H1 (cell line): ENCODE measurements around the gene FRMD4A. TPM values are rescaled to one million over a fixed set of nuclear protein-coding genes. Genes with fewer than 3 reads are reported as not detected.

Source experiments
- CTCF ChIA-PET: fragments of 300-600 bp; sonication (Branson Sonifier 250); formaldehyde crosslinking; loops from one replicate; lab custom pipeline; 2021; ENCODE audit not compliant: partially characterized antibody; lab: Charles Lee
- POLR2A ChIA-PET: fragments of 300-600 bp; sonication (Branson Sonifier 250); formaldehyde crosslinking; loops from one replicate; lab custom pipeline; 2021; ENCODE audit warnings: inconsistent platforms; ENCODE audit not compliant: partially characterized antibody; lab: Charles Lee
- DNase-seq, 2 experiments: peaks; one replicate each; pipeline versions ENCODE4 v3.0.0 to v3.0.0-alpha.2; 2010 to 2022; ENCODE audit warnings: low spot score in 2 of 2, low read depth in 1 of 2, mixed read lengths in 1 of 2
- FAIRE-seq: peaks from 2 replicates; lab custom pipeline; 2011; peaks lifted over from hg19 to GRCh38; lab: Jason Lieb, UNC
- H2AFZ ChIP-seq: 2 replicates; pipeline ENCODE4 v1.8.1; 2012; ENCODE audit warnings: low read length, inconsistent platforms
- H2AK5ac ChIP-seq: 2 replicates; pipeline ENCODE4 v1.6.1; 2013; ENCODE audit warnings: low read depth, low read length
- H2BK120ac ChIP-seq: replicated peaks from 2 replicates; pipeline ENCODE3; 2013; ENCODE audit warnings: low read depth, low read length, inconsistent platforms
- H2BK12ac ChIP-seq: 2 replicates; pipeline ENCODE4 v1.6.1; 2013; ENCODE audit warnings: low read depth, low read length
- H2BK15ac ChIP-seq: 2 replicates; pipeline ENCODE4 v1.6.1; 2013; ENCODE audit warnings: low read length
- H2BK20ac ChIP-seq: 2 replicates; pipeline ENCODE4 v1.6.1; 2013; ENCODE audit warnings: low read length
- H2BK5ac ChIP-seq: 2 replicates; pipeline ENCODE4 v1.6.1; 2013; ENCODE audit warnings: low read depth, low read length
- H3K14ac ChIP-seq: 2 replicates; pipeline ENCODE4 v1.6.1; 2013; ENCODE audit warnings: inconsistent platforms; ENCODE audit not compliant: insufficient read length
- H3K18ac ChIP-seq: 2 replicates; pipeline ENCODE4 v1.6.1; 2013; ENCODE audit warnings: low read length; ENCODE audit errors: extremely low read depth
- H3K23ac ChIP-seq: 2 replicates; pipeline ENCODE4 v1.6.1; 2013; ENCODE audit warnings: inconsistent platforms; ENCODE audit not compliant: insufficient read length
- H3K23me2 ChIP-seq: 2 replicates; pipeline ENCODE4 v1.6.1; 2013; ENCODE audit warnings: low read depth, low read length
- H3K27ac ChIP-seq: 2 replicates; pipeline ENCODE4 v1.6.1; 2011; ENCODE audit warnings: low read depth, low read length, inconsistent platforms
- H3K27me3 ChIP-seq, 4 experiments: replicated peaks in 1 of 4; 1 replicate in 1 of 4; 2 replicates in 3 of 4; pipeline versions ENCODE4 v1.6.1 to v1.8.1; 2011 to 2013; ENCODE audit warnings: low read length in 3 of 4, mild to moderate bottlenecking in 3 of 4, inconsistent platforms in 2 of 4, mixed read lengths in 2 of 4, moderate library complexity in 1 of 4; ENCODE audit not compliant: control insufficient read depth in 3 of 4, insufficient read depth in 3 of 4; ENCODE audit errors: extremely low read depth in 1 of 4
- H3K36me3 ChIP-seq, 4 experiments: 2 replicates each; pipeline versions ENCODE4 v1.6.1 to v1.8.1; 2011 to 2013; ENCODE audit warnings: mild to moderate bottlenecking in 4 of 4, low read length in 3 of 4, moderate library complexity in 2 of 4, control low read depth in 1 of 4, inconsistent platforms in 1 of 4; ENCODE audit not compliant: insufficient read depth in 4 of 4, control insufficient read depth in 2 of 4
- H3K4ac ChIP-seq: replicated peaks from 2 replicates; pipeline ENCODE3; 2013; ENCODE audit warnings: low read length, low read depth, mixed read lengths, inconsistent platforms; ENCODE audit not compliant: insufficient read length
- H3K4me1 ChIP-seq, 4 experiments: replicated peaks in 1 of 4; 1 replicate in 1 of 4; 2 replicates in 3 of 4; pipeline versions ENCODE4 v1.6.1 to v1.8.1; 2011 to 2013; ENCODE audit warnings: low read length in 3 of 4, inconsistent platforms in 2 of 4, mixed read lengths in 1 of 4; ENCODE audit not compliant: insufficient read depth in 4 of 4, control insufficient read depth in 3 of 4
- H3K4me2 ChIP-seq, 2 experiments: 2 replicates each; pipeline versions ENCODE4 v1.6.1 to v1.8.1; 2011 to 2013; ENCODE audit warnings: low read depth in 2 of 2, low read length in 2 of 2, control low read depth in 1 of 2, inconsistent platforms in 1 of 2, mild to moderate bottlenecking in 1 of 2; ENCODE audit not compliant: insufficient read depth in 1 of 2
- H3K4me3 ChIP-seq, 4 experiments: fragments of 200-600, 300-600 bp in 1 of 4; sonication (generic), shearing (Covaris generic), sonication (Bioruptor Twin) in 1 of 4; 2 replicates each; pipeline versions ENCODE4 v1.5.1 to v1.8.1; 2011 to 2016; ENCODE audit warnings: low read length in 4 of 4, low read depth in 3 of 4, control low read depth in 2 of 4, inconsistent platforms in 2 of 4, mild to moderate bottlenecking in 2 of 4, mixed read lengths in 1 of 4, moderate library complexity in 1 of 4; ENCODE audit not compliant: insufficient read depth in 2 of 4; ENCODE audit errors: extremely low read depth in 1 of 4
- H3K56ac ChIP-seq: replicated peaks from 2 replicates; pipeline ENCODE3; 2013; ENCODE audit warnings: low read depth, mild to moderate bottlenecking, mixed read lengths, low read length, inconsistent platforms; ENCODE audit not compliant: insufficient read length
- H3K79me1 ChIP-seq: 2 replicates; pipeline ENCODE4 v1.6.1; 2013; ENCODE audit warnings: low read depth, low read length, control low read depth
- H3K79me2 ChIP-seq, 2 experiments: 2 replicates each; pipeline versions ENCODE4 v1.6.1 to v1.8.1; 2012 to 2013; ENCODE audit warnings: low read length in 2 of 2, mild to moderate bottlenecking in 2 of 2, inconsistent platforms in 1 of 2; ENCODE audit not compliant: insufficient read depth in 2 of 2, control insufficient read depth in 1 of 2
- H3K9ac ChIP-seq, 4 experiments: replicated peaks in 1 of 4; 1 replicate in 1 of 4; 2 replicates in 3 of 4; pipeline versions ENCODE4 v1.6.1 to v1.8.1; 2011 to 2013; ENCODE audit warnings: low read depth in 3 of 4, low read length in 3 of 4, control low read depth in 2 of 4, mild to moderate bottlenecking in 2 of 4, moderate library complexity in 2 of 4, inconsistent platforms in 1 of 4; ENCODE audit errors: extremely low read depth in 1 of 4
- H3K9me3 ChIP-seq, 2 experiments: 2 replicates each; pipeline versions ENCODE4 v1.6.1 to v1.8.1; 2012 to 2013; ENCODE audit warnings: mild to moderate bottlenecking in 2 of 2, moderate library complexity in 2 of 2, control low read depth in 1 of 2, inconsistent platforms in 1 of 2, low read depth in 1 of 2, low read length in 1 of 2, mixed read lengths in 1 of 2; ENCODE audit not compliant: insufficient read depth in 2 of 2
- H4K20me1 ChIP-seq, 2 experiments: replicated peaks in 1 of 2; 2 replicates each; pipeline versions ENCODE3 to v1.8.1; 2011 to 2013; ENCODE audit warnings: inconsistent platforms in 2 of 2, low read length in 2 of 2, mild to moderate bottlenecking in 1 of 2; ENCODE audit not compliant: insufficient read depth in 2 of 2, control insufficient read depth in 1 of 2
- H4K5ac ChIP-seq: 2 replicates; pipeline ENCODE4 v1.6.1; 2013; ENCODE audit warnings: low read length, low read depth, mixed read lengths, inconsistent platforms; ENCODE audit not compliant: insufficient read length
- H4K8ac ChIP-seq: 2 replicates; pipeline ENCODE4 v1.8.0; 2013; ENCODE audit warnings: mild to moderate bottlenecking, moderate library complexity, low read length, inconsistent platforms; ENCODE audit not compliant: insufficient read depth; ENCODE audit errors: extremely low read depth
- H4K91ac ChIP-seq: replicated peaks from 2 replicates; pipeline ENCODE3; 2013; ENCODE audit warnings: low read length, mixed read lengths, inconsistent platforms; ENCODE audit not compliant: insufficient read length
- ASH2L ChIP-seq: fragments of 200-600, 300-600 bp; sonication (generic); IDR thresholded peaks from one replicate; pipeline ENCODE4 v1.7.1; 2017; ENCODE audit warnings: low read length
- BACH1 ChIP-seq: IDR thresholded peaks from 2 replicates; pipeline ENCODE4 v1.6.1; 2012; ENCODE audit warnings: low read length, improper control_type of control experiment
- CBX8 ChIP-seq: fragments of 300-800, 300-1000 bp; sonication (generic); IDR thresholded peaks from 2 replicates; pipeline ENCODE4 v1.7.1; 2016; ENCODE audit warnings: low read depth, low read length, borderline replicate concordance
- CTBP2 ChIP-seq: IDR thresholded peaks from 2 replicates; pipeline ENCODE4 v1.7.0; 2011; ENCODE audit warnings: borderline replicate concordance, mild to moderate bottlenecking, moderate library complexity, mixed read lengths, low read length; ENCODE audit not compliant: insufficient read depth, insufficient read length
- EGR1 ChIP-seq: IDR thresholded peaks from 2 replicates; pipeline ENCODE4 v1.6.1; 2011; ENCODE audit warnings: low read depth, low read length, borderline replicate concordance
- HDAC2 ChIP-seq, 2 experiments: fragments of 300-600 bp in 1 of 2; sonication (generic) in 1 of 2; IDR thresholded peaks; 2 replicates each; pipeline ENCODE4 v1.6.1; 2011 to 2012; ENCODE audit warnings: low read depth in 2 of 2, low read length in 2 of 2, mild to moderate bottlenecking in 2 of 2, moderate library complexity in 2 of 2, borderline replicate concordance in 1 of 2, inconsistent platforms in 1 of 2
- JUND ChIP-seq: IDR thresholded peaks from 2 replicates; pipeline ENCODE4 v1.6.1; 2011; ENCODE audit warnings: mild to moderate bottlenecking, improper control_type of control experiment, low read length
- KDM1A ChIP-seq: fragments of 200-600, 300-600 bp; sonication (generic); IDR thresholded peaks from 2 replicates; pipeline ENCODE4 v1.7.1; 2016; ENCODE audit warnings: mild to moderate bottlenecking, low read length, borderline replicate concordance
- POU5F1 ChIP-seq: IDR thresholded peaks from 2 replicates; pipeline ENCODE4 v1.6.1; 2011; ENCODE audit warnings: low read depth, mild to moderate bottlenecking, low read length, moderate library complexity
- RAD21 ChIP-seq, 2 experiments: IDR thresholded peaks in 1 of 2; conservative IDR thresholded peaks in 1 of 2; 2 replicates each; pipeline ENCODE4 v1.6.1; 2011; ENCODE audit warnings: low read depth in 2 of 2, low read length in 2 of 2, improper control_type of control experiment in 1 of 2, inconsistent platforms in 1 of 2, mild to moderate bottlenecking in 1 of 2, moderate library complexity in 1 of 2
- SP1 ChIP-seq: IDR thresholded peaks from 2 replicates; pipeline ENCODE4 v1.6.1; 2011; ENCODE audit warnings: low read depth, low read length
- YY1 ChIP-seq: IDR thresholded peaks from 2 replicates; pipeline ENCODE4 v1.6.1; 2011; ENCODE audit warnings: low read depth, mild to moderate bottlenecking, low read length
- WGBS, 2 experiments: shearing (Covaris generic) in 1 of 2; methylation state at CpG; one replicate each; pipeline versions ENCODE4 v1.1.6 to v1.1.7; 2013 to 2015; ENCODE audit warnings: low lambda C conversion rate in 2 of 2, mixed read lengths in 2 of 2, inconsistent platforms in 1 of 2, low coverage in 1 of 2, missing lambda C conversion rate in 1 of 2; ENCODE audit not compliant: insufficient replicate concordance in 2 of 2, insufficient coverage in 1 of 2, insufficient read length in 1 of 2; ENCODE audit errors: extremely low coverage in 1 of 2, missing lambda C conversion rate in 1 of 2; 5-methylcytosine and 5-hydroxymethylcytosine counted together
- polyA plus RNA-seq, 7 experiments: library from polyadenylated mRNA; depleted of rRNA in 3 of 7; stranded (reverse) in 5 of 7; unstranded in 2 of 7; fragments of >200 nt in 5 of 7; fragments of 200-250 nt in 2 of 7; gene quantifications; 1 replicate in 5 of 7; 2 replicates in 1 of 7; 4 replicates in 1 of 7; pipeline versions ENCODE4 v1.2.1 to v1.2.3, GENCODE V29; 2011 to 2013; ENCODE audit warnings: missing spikeins in 2 of 7, mixed read lengths in 2 of 7
- total RNA-seq: library from RNA; stranded (reverse); fragmentation: NEBNext Ultra II Directional; extraction: Animal tissue kit (Norgen Biotek cat#: 25700); gene quantifications from 2 replicates; pipeline ENCODE4 v1.2.1, GENCODE V29; 2021
- TF ChIP-seq, protein P1 (sequence below): IDR thresholded peaks from 2 replicates; pipeline ENCODE4 v1.6.1; 2012; ENCODE audit warnings: inconsistent platforms

FRMD4A gene
- total and polyA plus RNA-seq, 2 of the 8 experiments (the other 6 are each of a cell fraction or from before 2014, with no cell fraction given) = 38.6 to 39.6 TPM

DNA sequence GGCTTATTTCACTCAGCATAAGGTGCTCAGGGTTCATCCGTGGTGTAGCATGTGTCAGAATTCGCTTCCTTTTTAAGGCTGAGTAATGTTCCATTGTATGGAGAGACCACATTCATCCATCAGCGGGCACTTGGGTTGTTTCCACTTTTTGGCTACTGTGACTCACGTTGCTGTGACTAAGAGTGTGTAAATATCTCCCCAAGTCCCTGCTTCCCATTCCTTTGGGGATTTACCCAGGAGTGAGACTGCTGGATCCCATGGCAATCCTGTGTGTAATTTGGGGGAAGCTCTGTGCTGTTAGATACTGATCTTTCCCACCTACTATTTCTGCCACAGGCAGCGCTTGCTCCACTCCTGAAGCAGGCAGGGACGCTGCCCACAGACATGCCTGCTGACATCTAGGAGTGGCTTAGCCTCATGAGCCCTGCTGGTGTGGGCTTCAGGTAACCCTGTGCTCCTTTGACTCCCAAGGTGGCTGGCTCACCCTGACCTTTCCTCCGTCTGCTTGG is 346.0 kb downstream of the FRMD4A start:
- ChIA-PET CTCF (interaction anchor here (0.6 to 0.7 kb wide), 2 partner anchors 88 to 94 kb away, joined by 3 read pairs; no protein-coding TSS in a partner anchor), POLR2A (no interaction called here)
- H2AFZ ChIP-seq = no peak overlapping the region
- H2BK12ac ChIP-seq = no peak overlapping the region
- no peaks in the 10 kb centered on the region for H4K20me1 ChIP-seq
- no peak overlapping the region for H4K5ac ChIP-seq
- H4K91ac ChIP-seq = peak overlapping the region; percentile 17
- H2AK5ac ChIP-seq = no peak overlapping the region
- FAIRE-seq = no peak
- H3K79me2 ChIP-seq = no peaks in the 10 kb centered on the region
- no peak overlapping the region for H3K4me3 ChIP-seq
- H3K4ac ChIP-seq = no peak overlapping the region
- H3K4me1 ChIP-seq = peaks cover 0 to 2% (median 0%) of the 10 kb centered on the region in 4 experiments; a peak in 1 of 7 replicates
- H3K14ac ChIP-seq = no peak overlapping the region
- H2BK5ac ChIP-seq = 0 out of 2 replicates have a peak overlapping the region, but pooled peaks have one; percentile 27
- H2BK120ac ChIP-seq = no peak overlapping the region
- no peak overlapping the region for H3K18ac ChIP-seq
- no peak overlapping the region for H3K9ac ChIP-seq
- H3K36me3 ChIP-seq = no peaks in the 10 kb centered on the region
- no peak overlapping the region for H4K8ac ChIP-seq
- 90% methylated on average over 7 of the region's 7 CpGs; no CpG with 5 or more reads in 1 of the 2 experiments for WGBS, 2 experiments
- DNase-seq = no peak
- H3K23me2 ChIP-seq = no peaks in the 10 kb centered on the region; the same call in 1 of the 2 replicates
- H2BK15ac ChIP-seq = 0 out of 2 replicates have a peak overlapping the region, but pooled peaks have one; percentile 53
- no peaks in the 10 kb centered on the region for H3K9me3 ChIP-seq
- no peak overlapping the region for H3K56ac ChIP-seq
- no peaks in the 10 kb centered on the region; a peak in 1 of 7 replicates for H3K27me3 ChIP-seq
- no peak overlapping the region for H3K27ac ChIP-seq
- no peak overlapping the region for H3K4me2 ChIP-seq
- no peak overlapping the region for H3K23ac ChIP-seq
- H3K79me1 ChIP-seq = no peaks in the 10 kb centered on the region; the same call in 1 of the 2 replicates
- H2BK20ac ChIP-seq = 0 out of 2 replicates have a peak overlapping the region, but pooled peaks have one; percentile 3
- TF ChIP-seq KDM1A (no peak), JUND (no peak), YY1 (no peak), CBX8 (no peak), SP1 (no peak), HDAC2 (IDR thresholded peaks at IDR 0.05; ENCODE audit: borderline replicate concordance in 1 of 2, low read depth in 2 of 2, low read length in 2 of 2) (no peak), CTBP2 (no peak), EGR1 (no peak), RAD21 (IDR thresholded peaks at IDR 0.05 in 1 of 2, conservative IDR thresholded peaks at IDR 0.05 in 1 of 2; ENCODE audit: low read depth in 2 of 2, low read length in 2 of 2) (no peak), BACH1 (no peak), POU5F1 (no peak), ASH2L (no peak)
- TF ChIP-seq, protein P1, sequence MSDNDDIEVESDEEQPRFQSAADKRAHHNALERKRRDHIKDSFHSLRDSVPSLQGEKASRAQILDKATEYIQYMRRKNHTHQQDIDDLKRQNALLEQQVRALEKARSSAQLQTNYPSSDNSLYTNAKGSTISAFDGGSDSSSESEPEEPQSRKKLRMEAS = no peak
